GM23338 (cell line): ENCODE results near the gene OR2A42. TPM values are rescaled to one million over a fixed set of nuclear protein-coding genes. Genes with fewer than 3 reads are reported as not detected.
"Not testable (repeated sequence)": the region's sequence is repeated elsewhere in the genome, so short reads cannot be mapped to it uniquely, and the experiment has no call there.

Experiments used
- ATAC-seq: fragments of 200-7000 bp; cut with Tn5 transposase; 3 replicates; pipeline ENCODE4 v1.9.1; 2020
- DNase-seq: peaks from one replicate; pipeline ENCODE4 v3.0.0-alpha.2; 2015; ENCODE audit warnings: low spot score
- H2AFZ ChIP-seq: fragments of 200-600 bp; sonication (generic); 2 replicates; pipeline ENCODE4 v1.8.0; 2016; ENCODE audit warnings: antibody characterized with exemption, mild to moderate bottlenecking, moderate library complexity
- H3F3A ChIP-seq: fragments of 200-600 bp; sonication (generic); replicated peaks from 2 replicates; pipeline ENCODE4 v1.8.0; 2017; ENCODE audit warnings: antibody characterized with exemption, mixed run types, low read depth
- H3K27ac ChIP-seq: fragments of 200-600 bp; sonication (generic); 2 replicates; pipeline ENCODE4 v1.6.1; 2016; ENCODE audit warnings: low read depth
- H3K27me3 ChIP-seq: fragments of 200-600 bp; sonication (generic); 2 replicates; pipeline ENCODE4 v1.8.0; 2016; ENCODE audit warnings: mild to moderate bottlenecking, mixed run types, moderate library complexity; ENCODE audit not compliant: insufficient read depth
- H3K36me3 ChIP-seq: fragments of 200-600 bp; sonication (generic); 2 replicates; pipeline ENCODE4 v1.8.0; 2016; ENCODE audit warnings: mild to moderate bottlenecking; ENCODE audit not compliant: insufficient read depth
- H3K4me1 ChIP-seq: fragments of 200-600 bp; sonication (generic); 2 replicates; pipeline ENCODE4 v1.8.0; 2016; ENCODE audit warnings: mild to moderate bottlenecking, moderate library complexity; ENCODE audit not compliant: insufficient read depth
- H3K4me2 ChIP-seq: fragments of 200-600 bp; sonication (generic); 2 replicates; pipeline ENCODE4 v1.7.1; 2017; ENCODE audit warnings: mixed run types
- H3K4me3 ChIP-seq: fragments of 200-600 bp; sonication (generic); 2 replicates; pipeline ENCODE4 v1.6.1; 2016; ENCODE audit warnings: mixed run types
- H3K79me2 ChIP-seq: fragments of 200-600 bp; sonication (generic); replicated peaks from 2 replicates; pipeline ENCODE4 v1.8.0; 2017; ENCODE audit warnings: mild to moderate bottlenecking; ENCODE audit not compliant: insufficient read depth
- H3K9me2 ChIP-seq: fragments of 200-600 bp; sonication (generic); 2 replicates; pipeline ENCODE4 v1.8.0; 2017; ENCODE audit not compliant: insufficient read depth
- H4K20me1 ChIP-seq: fragments of 200-600 bp; sonication (generic); replicated peaks from 2 replicates; pipeline ENCODE4 v1.8.0; 2017; ENCODE audit warnings: mild to moderate bottlenecking; ENCODE audit not compliant: insufficient read depth
- H3K27ac Mint-ChIP-seq: 2 replicates; pipeline ENCODE4 v1.8.0; 2020; ENCODE audit warnings: inconsistent platforms, mild to moderate bottlenecking, moderate library complexity, mixed read lengths
- H3K27me3 Mint-ChIP-seq: 3 replicates; pipeline ENCODE4 v1.8.0; 2022; ENCODE audit warnings: low read depth, mild to moderate bottlenecking, moderate library complexity, mixed read lengths, inconsistent platforms; ENCODE audit not compliant: insufficient read depth, poor library complexity
- H3K36me3 Mint-ChIP-seq: 3 replicates; pipeline ENCODE4 v1.8.0; 2021; ENCODE audit warnings: low read depth, mild to moderate bottlenecking, inconsistent platforms, moderate library complexity, mixed read lengths
- H3K4me1 Mint-ChIP-seq: 3 replicates; pipeline ENCODE4 v1.8.0; 2020; ENCODE audit warnings: mild to moderate bottlenecking, inconsistent platforms, mixed read lengths
- H3K4me3 Mint-ChIP-seq: 3 replicates; pipeline ENCODE4 v1.8.0; 2021; ENCODE audit warnings: moderate library complexity, mild to moderate bottlenecking, inconsistent platforms, mixed read lengths
- H3K9me3 Mint-ChIP-seq: 3 replicates; pipeline ENCODE4 v1.8.0; 2020; ENCODE audit warnings: moderate library complexity, mild to moderate bottlenecking, inconsistent platforms, mixed read lengths
- polyA plus RNA-seq: library from polyadenylated mRNA; unstranded; fragments of >200 nt; fragmentation: Nextera tagmentation; extraction: Ambion mirVana; gene quantifications from 2 replicates; pipeline ENCODE4 v1.2.1, GENCODE V29; 2016
- total RNA-seq: library from RNA; depleted of rRNA; stranded (reverse); fragments of >200 nt; shearing (Covaris generic); gene quantifications from 2 replicates; pipeline ENCODE4 v1.2.3, GENCODE V29; 2014

Gene OR2A42
- total and polyA plus RNA-seq, 2 experiments from 2014 or later: 0.28 to 2.1 TPM

GRCh38 chr7:144275281-144275680 is 35.9 kb upstream of the OR2A42 start:
- not testable (repeated sequence) for H3K36me3 ChIP-seq, H3K27ac ChIP-seq, H3F3A ChIP-seq, H3K4me2 ChIP-seq, H2AFZ ChIP-seq, H3K79me2 ChIP-seq, DNase-seq, H3K9me2 ChIP-seq, H3K27ac Mint-ChIP-seq, H3K27me3 Mint-ChIP-seq, H3K4me1 Mint-ChIP-seq, H3K27me3 ChIP-seq, H3K9me3 Mint-ChIP-seq, H4K20me1 ChIP-seq, H3K4me3 ChIP-seq, ATAC-seq, H3K4me1 ChIP-seq, H3K4me3 Mint-ChIP-seq
- peaks cover 22% of the 10 kb centered on the region for H3K36me3 Mint-ChIP-seq

GRCh38 chr7:144269188-144269587 is 29.8 kb upstream of the OR2A42 start, which contains the start of gene CTAGE8:
TSS of gene CTAGE8 (minus strand) at chr7:144269288. CDS start at chr7:144269250, 38 bp downstream.
- H3K9me2 ChIP-seq, H3K4me1 Mint-ChIP-seq, H3F3A ChIP-seq, H3K27me3 Mint-ChIP-seq, H3K27ac ChIP-seq, H3K4me1 ChIP-seq, H3K4me3 ChIP-seq, H3K9me3 Mint-ChIP-seq, H3K36me3 Mint-ChIP-seq, H2AFZ ChIP-seq, H3K79me2 ChIP-seq, ATAC-seq, H4K20me1 ChIP-seq, H3K4me2 ChIP-seq, H3K36me3 ChIP-seq, H3K27ac Mint-ChIP-seq, DNase-seq, H3K27me3 ChIP-seq, H3K4me3 Mint-ChIP-seq: not testable (repeated sequence)

- H3K36me3 ChIP-seq, H3K4me2 ChIP-seq, H3K9me2 ChIP-seq, H3K4me1 Mint-ChIP-seq, ATAC-seq, H3K4me1 ChIP-seq, H3K27me3 ChIP-seq, H3K36me3 Mint-ChIP-seq, H3F3A ChIP-seq, H3K27ac ChIP-seq, H3K27ac Mint-ChIP-seq, H4K20me1 ChIP-seq, DNase-seq, H3K79me2 ChIP-seq, H3K27me3 Mint-ChIP-seq, H3K4me3 ChIP-seq, H2AFZ ChIP-seq, H3K4me3 Mint-ChIP-seq, H3K9me3 Mint-ChIP-seq: not testable (repeated sequence)
Observed at GRCh38 chr7:144264692-144265091, 25.3 kb upstream of the OR2A42 start, which contains the start of gene OR2A7. TSS of gene OR2A7 (minus strand) at chr7:144264792. CDS start at chr7:144259628, 5,164 bp downstream.

GRCh38 chr7:144262128-144262527 is 22.7 kb upstream of the OR2A42 start:
- H3K4me1 Mint-ChIP-seq, H3K4me3 ChIP-seq, H3K4me2 ChIP-seq, DNase-seq, H3K27ac Mint-ChIP-seq, H3K27me3 Mint-ChIP-seq, H2AFZ ChIP-seq, H3K27ac ChIP-seq, H3K4me1 ChIP-seq, H3K79me2 ChIP-seq, H3K4me3 Mint-ChIP-seq, H4K20me1 ChIP-seq, H3F3A ChIP-seq, H3K27me3 ChIP-seq, H3K36me3 Mint-ChIP-seq, H3K9me3 Mint-ChIP-seq, H3K36me3 ChIP-seq, H3K9me2 ChIP-seq, ATAC-seq: not testable (repeated sequence)

GRCh38 chr7:144259067-144259466 is 19.7 kb upstream of the OR2A42 start:
- not testable (repeated sequence) for H3F3A ChIP-seq, H3K27me3 ChIP-seq, ATAC-seq, H3K36me3 ChIP-seq, H3K27ac ChIP-seq, H2AFZ ChIP-seq, H3K4me2 ChIP-seq, H3K4me3 Mint-ChIP-seq, H3K4me3 ChIP-seq, H3K27ac Mint-ChIP-seq, H3K79me2 ChIP-seq, H3K36me3 Mint-ChIP-seq, H3K27me3 Mint-ChIP-seq, H3K9me3 Mint-ChIP-seq, H3K9me2 ChIP-seq, DNase-seq, H4K20me1 ChIP-seq
- peaks cover 13% of the 10 kb centered on the region; the same call in 2 of the 3 replicates for H3K4me1 Mint-ChIP-seq
- H3K4me1 ChIP-seq: peaks cover 10% of the 10 kb centered on the region; the same call in 1 of the 2 replicates
